Activated CD8-positive, alpha-beta memory T cell treated with anti-CD3 and anti-CD28 coated beads for 36 hours (primary cell): ENCODE measurements around the gene FAM120A. TPM values are rescaled to one million over a fixed set of nuclear protein-coding genes. Genes with fewer than 3 reads are reported as not detected.
"Not testable (repeated sequence)": the region's sequence is repeated elsewhere in the genome, so short reads cannot be mapped to it uniquely, and the experiment has no call there.

Experiments used
- CTCF ChIA-PET: fragments of 350-600 bp; sonication (Branson Sonifier 250); formaldehyde crosslinking; loops from one replicate; lab custom pipeline; 2021; ENCODE audit warnings: antibody characterized with exemption; lab: Charles Lee
- POLR2A ChIA-PET: fragments of 350-600 bp; sonication (Branson Sonifier 250); formaldehyde crosslinking; loops from one replicate; lab custom pipeline; 2021; ENCODE audit warnings: antibody characterized with exemption; lab: Charles Lee
- total RNA-seq, 2 experiments: library from RNA; stranded (reverse); gene quantifications; one replicate each; pipeline ENCODE4 v1.2.3, GENCODE V29; 2021

The FAM120A gene
- total RNA-seq, 2 experiments from 2014 or later = 143 to 145 TPM

DNA sequence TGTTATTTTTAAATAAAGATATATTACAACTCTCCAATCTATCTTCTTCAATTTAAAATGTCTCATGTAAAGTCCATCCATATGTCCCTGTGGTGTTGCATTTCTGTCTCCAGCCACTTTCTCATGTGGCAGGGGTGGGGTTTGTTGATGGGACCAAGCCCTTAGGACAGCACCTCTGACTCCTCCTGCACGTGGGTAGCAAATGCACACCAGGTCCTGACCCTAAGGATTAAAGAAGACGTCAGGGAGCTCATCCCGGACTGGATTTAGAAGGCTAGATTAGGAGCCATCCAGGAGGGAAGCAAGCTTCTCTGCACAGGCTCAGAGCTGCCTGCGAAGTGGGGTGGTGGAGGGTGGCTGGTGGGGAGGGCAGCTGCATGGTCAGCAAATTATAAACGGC is 40.8 kb downstream of the FAM120A start:
- CTCF ChIA-PET = no interaction called here
- POLR2A ChIA-PET = no interaction called here

DNA sequence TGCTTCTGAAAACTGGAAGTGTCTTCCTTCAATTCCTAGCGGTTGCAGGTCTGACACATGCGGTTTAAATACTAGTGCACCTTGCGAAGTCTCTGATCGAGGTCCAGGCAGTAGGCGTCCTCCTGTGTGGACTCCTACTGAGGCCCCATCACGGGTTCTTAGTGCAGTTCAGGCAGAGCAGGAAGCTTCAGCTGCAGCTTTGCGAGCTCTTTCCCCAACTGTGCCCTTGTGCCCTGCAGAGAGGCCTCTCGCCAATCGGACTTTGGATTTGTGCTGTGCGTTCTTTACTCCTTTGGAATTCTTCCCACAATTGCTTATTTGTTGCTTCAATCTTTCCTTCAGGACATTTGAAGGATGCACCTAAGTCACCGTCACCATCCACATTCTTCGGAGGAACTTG is 42.5 kb downstream of the FAM120A start:
- ChIA-PET POLR2A (no interaction called here), CTCF (no interaction called here)

DNA sequence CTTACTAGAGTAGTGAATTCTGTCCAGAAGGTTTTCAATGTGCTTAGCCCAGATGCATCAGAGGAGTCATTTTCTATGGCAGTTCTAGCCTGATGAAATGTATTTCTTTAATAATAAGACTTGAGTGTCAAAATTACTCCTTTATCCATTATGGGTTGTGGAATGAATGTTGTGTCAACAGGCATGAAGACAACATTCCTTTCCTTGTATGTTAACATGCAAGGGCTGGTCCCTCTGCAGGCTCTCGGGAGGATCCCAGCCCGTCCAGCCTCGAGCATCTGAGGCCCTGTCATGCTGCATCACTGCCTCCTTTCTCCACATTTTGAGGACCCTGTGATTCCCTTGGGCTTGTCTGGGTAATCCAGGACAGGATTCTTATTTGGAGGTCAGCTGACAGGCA is 44.8 kb downstream of the FAM120A start:
- ChIA-PET POLR2A (no interaction called here), CTCF (interaction anchor here (0.6 kb wide), 1 partner anchor 14 kb away, joined by 4 read pairs; no protein-coding TSS in a partner anchor)

DNA sequence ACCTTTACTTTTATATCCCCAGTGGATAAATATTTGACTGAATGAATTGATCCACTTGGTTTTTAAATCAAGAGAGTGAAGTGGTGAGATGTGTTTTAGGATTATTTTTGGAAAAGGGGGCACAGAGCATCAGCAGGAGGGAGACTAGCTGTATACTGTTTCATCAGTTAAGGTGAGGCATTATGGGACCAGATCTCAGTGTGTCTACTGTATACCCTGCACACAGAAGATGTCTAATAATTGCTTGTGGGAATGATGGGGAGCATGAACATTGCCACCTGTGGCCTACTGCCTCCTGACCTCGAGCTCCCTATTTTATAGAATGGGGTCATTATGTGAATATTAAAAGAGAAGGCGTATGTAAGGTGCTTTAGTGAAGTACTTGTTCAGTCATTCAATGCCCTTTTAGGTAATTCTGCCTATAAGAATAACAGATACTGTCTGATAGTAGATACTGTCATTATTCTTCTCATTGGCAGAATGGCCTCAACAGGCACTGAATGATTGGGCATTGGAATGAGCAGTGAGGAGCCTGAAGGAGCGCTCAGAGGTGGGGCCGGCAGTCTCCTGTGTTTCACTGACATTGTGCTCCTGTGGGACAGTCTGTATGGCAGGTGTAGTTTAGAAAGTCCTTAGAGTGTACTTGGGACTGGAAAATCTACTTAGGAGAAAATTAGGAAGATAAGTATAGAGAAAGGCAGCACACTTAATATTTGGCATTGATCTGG is 49.2 kb downstream of the FAM120A start:
- POLR2A ChIA-PET = interaction anchor here (0.6 kb wide), 1 partner anchor 9 kb away, joined by 3 read pairs; no protein-coding TSS in a partner anchor
- CTCF ChIA-PET = no interaction called here

DNA sequence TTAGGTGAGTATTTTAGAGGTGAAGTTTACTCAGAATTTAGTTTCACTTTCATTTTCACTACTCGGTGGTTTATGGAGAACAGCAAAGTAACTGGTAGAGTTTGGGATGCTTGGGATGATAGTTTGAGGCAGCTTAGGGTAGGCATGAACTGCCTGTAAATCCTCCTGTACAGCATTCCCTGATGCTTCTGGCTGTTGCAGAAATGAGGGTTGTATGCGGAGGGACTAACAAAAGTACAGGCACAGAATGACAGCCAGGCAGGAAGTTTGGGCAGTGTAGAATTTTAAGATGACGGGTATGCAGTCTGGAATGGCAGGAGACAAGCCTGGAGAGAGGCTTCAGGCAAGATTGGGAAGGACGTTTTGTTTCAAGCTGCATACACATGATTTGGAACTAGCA is 49.9 kb downstream of the FAM120A start:
- ChIA-PET CTCF (no interaction called here), POLR2A (no interaction called here)

DNA sequence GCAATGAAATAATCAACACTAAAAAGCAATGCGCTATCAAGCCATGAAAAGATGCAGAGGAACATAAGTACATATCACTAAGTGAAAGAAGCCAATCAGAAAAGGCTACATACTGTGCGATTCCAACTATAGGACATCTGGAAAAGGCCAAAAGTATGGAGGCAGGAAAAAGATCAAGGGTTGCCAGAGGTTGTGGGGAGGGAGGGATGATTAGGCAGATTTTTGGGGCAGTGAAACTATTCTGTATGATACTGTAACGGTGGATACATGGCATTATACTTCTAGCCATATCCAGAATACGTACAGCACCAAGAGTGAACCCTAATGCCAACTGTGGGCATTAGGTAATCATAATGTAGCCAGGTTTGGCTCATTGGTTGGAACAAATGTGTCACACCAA is 51.9 kb downstream of the FAM120A start:
- POLR2A ChIA-PET = no interaction called here
- CTCF ChIA-PET = no interaction called here

DNA sequence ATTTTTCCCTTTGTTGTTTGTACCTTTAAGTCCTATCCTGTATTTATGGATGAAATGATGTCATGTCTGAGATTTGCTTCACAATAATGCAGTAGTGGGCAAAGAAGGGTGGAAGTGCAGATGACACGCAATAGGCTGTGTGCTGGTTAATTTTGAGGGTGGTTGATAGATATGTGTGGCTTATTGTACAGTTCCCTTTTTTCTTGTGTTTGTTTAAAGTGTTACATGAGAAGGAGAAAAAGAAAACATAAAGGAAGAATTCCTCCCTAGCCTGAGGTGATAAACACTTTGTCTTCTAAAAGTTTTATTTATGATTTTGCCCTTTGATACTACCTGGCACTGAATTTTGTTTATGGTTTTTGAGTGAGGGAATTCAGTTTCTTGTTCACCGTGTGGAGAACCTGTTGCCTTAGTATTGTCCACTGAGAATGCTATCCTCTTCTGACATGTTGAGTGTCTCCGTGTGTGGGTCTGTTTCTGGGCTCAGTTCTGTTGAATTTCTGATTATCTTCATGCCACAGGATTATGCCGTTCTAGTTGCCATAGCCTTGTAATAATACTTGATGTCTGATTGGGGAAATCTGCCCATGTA is 54.2 kb downstream of the FAM120A start:
- ChIA-PET CTCF (interaction anchor here (0.7 kb wide), 1 partner anchor 44 kb away, joined by 5 read pairs; no protein-coding TSS in a partner anchor), POLR2A (interaction anchor here (0.6 kb wide), 1 partner anchor 60 kb away, joined by 13 read pairs; no protein-coding TSS in a partner anchor)

DNA sequence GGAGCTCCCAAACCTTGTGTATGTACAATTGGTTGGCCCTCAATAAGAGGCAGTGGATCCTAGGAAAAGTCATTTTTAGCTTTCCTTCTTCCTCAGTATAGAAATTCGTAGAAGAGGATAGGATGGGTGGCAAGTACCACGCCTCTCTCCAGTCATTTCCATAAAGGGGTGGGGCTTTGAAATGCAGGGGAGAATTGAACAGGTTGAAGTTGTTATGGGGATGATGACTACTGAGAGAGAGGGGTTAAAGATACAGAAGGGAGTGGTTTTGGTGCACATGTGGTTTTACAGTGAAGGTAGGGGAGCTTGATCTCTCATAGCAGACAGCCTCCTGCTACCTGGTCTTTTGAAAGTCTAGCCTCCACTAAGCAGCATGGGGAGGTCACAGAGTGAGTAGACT is 56.3 kb downstream of the FAM120A start:
- POLR2A ChIA-PET = no interaction called here

DNA sequence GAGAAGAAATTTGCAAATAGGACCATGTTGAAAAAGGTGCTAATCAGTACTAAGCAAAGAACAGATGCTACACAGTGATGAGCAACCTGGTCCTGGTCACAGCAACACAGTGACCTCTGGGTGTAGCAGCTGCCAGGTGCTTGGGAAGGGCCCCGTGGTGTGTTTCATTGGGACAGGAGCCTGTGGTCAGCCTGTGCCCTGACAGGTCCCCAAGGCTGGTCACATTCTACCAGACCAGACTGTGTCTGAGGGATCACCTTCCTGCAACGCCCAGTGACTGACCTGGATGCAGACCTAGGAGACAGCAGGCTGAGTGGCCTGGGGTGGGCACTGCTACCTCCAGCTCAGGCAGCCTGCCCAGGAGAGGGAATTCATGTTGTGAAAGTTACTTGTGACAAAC is 56.7 kb downstream of the FAM120A start:
- ChIA-PET CTCF (interaction anchor here (1.0 kb wide), 1 partner anchor 15 kb away, joined by 3 read pairs; no protein-coding TSS in a partner anchor), POLR2A (no interaction called here)

More for the DNA sequence above, 56.3 kb downstream of the FAM120A start:
- CTCF ChIA-PET = interaction anchor here (1.0 kb wide), 1 partner anchor 15 kb away, joined by 3 read pairs; no protein-coding TSS in a partner anchor

DNA sequence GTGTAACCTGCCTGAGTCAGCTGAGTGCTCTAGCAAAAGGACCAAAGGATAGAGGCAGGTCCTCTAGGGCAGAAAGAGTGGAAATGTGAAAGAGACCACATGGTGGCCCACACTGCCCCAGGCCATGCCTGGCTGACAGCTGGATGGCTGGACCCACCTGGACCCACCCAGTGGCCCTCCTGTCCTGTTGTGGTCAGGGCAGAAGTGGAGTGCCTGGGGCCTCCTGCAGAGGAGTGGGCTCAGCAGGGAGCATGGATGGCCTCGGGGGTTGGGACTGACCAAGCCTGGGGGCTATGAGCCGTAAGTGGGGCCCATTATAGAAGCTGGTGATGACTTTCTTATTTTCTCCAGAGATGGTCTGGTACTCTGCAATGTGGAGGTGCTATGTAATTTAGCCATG is 57.6 kb downstream of the FAM120A start:
- POLR2A ChIA-PET = no interaction called here
- CTCF ChIA-PET = no interaction called here

DNA sequence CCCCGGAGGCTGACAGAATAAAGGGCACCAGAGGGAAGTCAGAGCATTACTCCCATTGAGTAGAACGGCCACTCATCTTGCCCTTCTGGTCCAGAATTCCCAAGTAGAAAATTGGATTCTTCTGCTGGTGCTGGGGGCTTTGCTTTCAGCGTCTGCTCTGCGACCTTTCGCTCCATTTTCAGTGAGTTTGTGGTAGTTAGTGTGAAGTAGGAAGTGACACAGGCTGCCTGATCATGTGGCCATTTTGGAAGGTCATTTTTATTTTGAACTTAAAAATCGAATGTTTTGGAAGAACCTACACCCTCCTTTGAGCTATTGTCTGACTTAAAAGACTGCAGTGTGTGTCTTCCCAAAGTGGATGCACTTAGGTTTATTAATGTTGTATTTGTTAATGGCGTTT is 58.6 kb downstream of the FAM120A start:
- CTCF ChIA-PET = no interaction called here
- POLR2A ChIA-PET = no interaction called here

DNA sequence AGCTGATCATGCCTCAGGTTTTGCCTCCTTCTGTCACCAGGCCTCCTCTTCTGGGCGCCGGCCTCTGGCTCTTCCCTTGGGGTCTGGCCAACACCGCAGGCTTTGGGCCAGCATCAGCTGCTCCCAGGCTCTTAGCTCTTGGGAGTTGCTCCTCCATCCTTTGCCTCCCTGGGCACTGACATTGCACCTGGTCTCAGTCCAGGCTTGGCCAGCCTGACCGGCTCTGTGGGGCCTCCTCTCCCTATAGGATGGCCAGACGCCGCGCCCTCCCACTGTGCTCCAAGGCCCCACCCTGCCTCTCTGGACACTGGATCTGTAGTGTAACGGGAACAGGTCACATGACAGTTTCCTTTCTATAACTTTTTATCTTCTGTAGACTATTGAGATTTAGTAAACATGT is 59.7 kb downstream of the FAM120A start:
- POLR2A ChIA-PET, CTCF ChIA-PET: not testable (repeated sequence)

DNA sequence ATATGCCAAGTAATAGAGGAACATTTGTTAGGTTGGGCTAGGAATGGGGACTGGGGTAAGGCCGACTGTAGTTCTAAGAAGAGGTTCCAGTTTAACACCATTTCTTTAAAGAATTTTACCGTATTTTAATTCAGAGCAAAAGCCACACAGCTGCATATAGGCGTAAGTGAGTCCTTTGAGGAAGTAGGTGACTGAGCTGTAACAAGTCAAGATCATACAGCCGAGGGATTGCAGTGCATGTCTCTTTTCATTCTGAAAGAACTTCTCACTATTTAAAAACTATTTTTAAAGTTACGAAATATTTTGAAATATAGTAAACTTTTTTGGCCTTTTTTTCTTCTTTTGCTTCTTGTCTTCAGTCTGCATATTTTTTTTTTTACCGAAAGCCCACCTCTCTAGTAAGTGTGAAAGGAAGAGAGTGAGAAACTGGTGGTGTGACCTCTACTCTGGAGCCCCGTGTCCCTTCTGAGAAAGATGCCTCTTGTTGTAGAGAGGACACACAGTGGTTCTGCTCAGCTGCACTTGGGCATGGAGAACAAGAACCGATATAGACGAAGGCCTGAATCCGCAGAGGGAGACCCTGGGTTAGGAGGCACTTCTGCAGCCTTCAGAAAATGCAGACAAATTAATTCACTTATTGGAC is 60.8 kb downstream of the FAM120A start:
- POLR2A ChIA-PET, CTCF ChIA-PET: not testable (repeated sequence)

DNA sequence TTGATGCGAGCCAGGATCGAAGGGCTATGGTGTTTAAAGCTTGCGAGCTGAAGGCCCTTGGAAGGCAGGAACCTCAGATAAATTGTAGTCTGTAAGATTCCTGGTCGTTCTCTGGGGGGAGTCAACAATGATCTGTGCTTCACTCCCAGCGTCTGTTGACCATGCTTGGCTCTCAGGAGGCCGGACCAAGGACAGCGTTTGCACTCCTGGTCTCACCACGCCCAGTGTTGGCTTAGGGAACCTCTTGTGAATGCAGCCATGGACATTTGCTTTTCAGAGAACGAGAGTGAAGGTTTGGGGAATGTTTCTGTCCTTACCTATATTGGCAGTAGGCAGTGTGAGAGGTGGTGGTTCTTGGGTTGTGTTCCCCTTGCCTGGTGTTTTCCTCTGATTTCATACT is 62.1 kb downstream of the FAM120A start:
- CTCF ChIA-PET = no interaction called here
- POLR2A ChIA-PET = no interaction called here

DNA sequence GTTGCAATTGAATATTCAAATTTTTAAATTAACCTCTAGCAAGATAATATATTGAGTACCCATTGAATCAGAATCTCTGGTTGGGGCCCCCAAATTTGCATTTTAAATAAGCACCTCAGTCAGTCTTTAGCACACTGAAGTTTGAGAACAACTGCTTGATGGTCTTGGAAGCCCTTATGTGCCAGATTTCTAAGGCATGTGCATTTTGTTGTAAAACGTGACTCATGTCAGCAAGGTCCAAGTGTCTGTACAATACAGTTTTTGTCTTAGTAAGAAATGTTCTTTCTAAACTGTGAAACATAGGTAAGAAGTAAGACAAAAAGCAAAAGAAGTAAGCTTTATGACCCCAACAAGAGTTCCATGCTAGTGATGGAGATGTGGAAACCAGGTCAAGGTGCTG is 65.8 kb downstream of the FAM120A start:
- CTCF ChIA-PET = no interaction called here
- POLR2A ChIA-PET = no interaction called here

DNA sequence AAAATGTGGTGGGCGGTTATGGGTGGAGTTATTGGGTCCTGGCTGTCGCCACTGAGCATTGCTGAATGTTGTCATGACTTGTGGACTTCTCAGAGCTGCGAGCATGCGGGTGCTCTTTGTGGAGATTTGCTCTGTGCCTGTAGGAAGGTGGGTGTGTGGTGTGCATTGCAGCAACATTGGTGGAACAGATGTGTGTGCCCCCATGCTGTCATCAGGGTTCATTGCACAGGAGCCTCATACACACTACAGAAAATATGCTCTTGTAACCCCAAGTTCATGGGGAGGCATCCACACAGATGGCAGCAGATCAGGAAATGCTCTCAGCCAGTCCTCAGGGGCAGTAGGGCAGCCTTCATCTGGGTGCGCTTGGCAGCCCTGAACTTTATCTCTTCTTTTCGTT is 69.0 kb downstream of the FAM120A start:
- CTCF ChIA-PET = no interaction called here
- POLR2A ChIA-PET = no interaction called here

DNA sequence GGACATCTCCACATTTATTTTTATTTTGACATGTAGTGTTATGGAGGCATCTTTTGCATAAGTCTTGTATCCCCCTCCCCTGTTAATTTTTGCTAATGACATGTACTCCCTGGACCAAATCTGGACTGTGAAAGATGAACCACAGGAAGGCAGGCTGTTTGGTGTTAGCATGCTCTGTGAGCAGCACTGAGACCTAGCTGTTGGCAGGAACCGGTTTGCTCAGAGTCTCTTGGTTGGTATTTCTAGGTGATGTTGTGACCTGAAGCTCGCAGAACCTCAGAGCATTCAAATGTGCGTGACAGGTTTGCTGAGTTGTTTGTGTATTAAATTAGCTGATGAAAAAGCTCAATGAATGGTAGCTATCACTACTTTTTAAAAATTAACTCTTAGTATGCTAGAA is 71.3 kb downstream of the FAM120A start:
- ChIA-PET POLR2A (no interaction called here), CTCF (no interaction called here)

DNA sequence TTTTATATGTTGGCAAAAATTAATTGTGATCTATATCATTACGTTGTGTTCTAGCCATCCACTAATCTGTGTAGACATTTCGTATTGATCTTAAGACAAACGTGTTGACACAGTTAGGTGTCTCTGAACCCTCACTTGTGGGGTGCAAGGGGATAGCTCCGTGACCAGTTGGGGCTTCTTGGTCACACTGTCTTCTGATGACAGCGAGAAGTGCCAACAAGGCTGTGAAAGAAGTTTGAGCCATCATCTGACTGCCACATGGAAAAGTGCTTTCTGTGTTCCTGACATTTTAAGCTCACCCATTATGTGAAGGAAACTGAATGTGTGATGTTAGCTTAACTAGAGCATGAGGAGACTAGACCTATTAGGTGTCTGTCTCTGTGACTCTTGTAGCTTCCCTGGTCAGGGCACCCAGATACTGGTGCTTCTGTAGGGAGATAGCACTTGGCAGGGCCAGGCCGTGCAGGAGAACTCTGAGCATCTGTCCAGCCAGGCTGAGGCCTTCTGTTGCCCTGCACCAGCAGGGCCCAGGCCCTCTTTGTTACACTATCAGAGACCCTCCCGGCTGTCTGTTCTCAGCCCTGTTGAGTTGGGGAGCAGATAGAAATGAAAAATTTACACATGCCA is 72.1 kb downstream of the FAM120A start:
- CTCF ChIA-PET = no interaction called here
- POLR2A ChIA-PET = no interaction called here

DNA sequence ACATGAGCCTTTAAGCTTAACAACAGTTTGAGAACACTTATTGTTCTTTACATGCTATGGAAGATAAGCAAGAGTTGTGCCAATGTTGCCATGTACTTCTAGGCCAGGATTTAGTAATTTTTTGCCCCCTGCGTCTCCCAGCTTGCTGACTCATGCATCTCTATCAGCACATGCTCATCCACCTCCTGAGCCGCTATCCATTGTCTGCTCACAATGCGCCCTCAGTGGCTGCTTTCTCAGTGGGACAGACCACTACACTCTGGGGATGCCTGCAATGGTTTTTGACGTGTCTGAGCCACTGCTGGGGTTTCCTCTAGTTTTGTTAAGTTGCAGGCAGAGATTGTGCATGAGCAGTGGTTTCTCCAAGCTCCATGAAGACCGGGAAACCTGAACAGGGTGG is 74.0 kb downstream of the FAM120A start:
- ChIA-PET CTCF (no interaction called here), POLR2A (no interaction called here)

DNA sequence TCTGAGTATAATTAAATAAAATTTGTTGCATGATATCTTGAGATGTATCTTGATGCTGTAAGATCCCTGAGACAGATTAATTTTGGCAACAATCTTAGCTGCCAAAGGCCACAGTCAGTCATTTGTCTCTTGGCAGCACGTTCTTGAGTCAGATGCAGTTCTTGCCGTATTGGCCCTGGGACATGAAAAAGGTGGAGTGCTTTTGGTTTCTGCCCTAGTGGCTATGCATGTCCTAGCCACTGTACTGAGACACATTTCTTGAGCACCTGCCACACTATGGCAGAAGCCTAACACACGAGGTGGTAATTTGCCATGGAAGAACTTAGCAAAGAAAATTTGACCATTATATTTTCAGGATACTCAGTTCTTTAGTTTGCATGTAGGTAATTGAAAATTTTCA is 79.9 kb downstream of the FAM120A start:
- POLR2A ChIA-PET = no interaction called here
- CTCF ChIA-PET = no interaction called here
